Naive thymus-derived CD4-positive, alpha-beta T cell (primary cell): ENCODE data around the gene TMEM198. TPM values are rescaled to one million over a fixed set of nuclear protein-coding genes. Genes with fewer than 3 reads are reported as not detected.
A peak's percentile ranks its signal among the peaks of the same experiment; 100 is the strongest.

Experiments
- ATAC-seq: fragments of 150-1000 bp; cut with Tn5 transposase; 2 replicates; pipeline ENCODE4 v1.10.0; 2021; ENCODE audit warnings: mild to moderate bottlenecking, moderate library complexity
- CTCF ChIA-PET: fragments of 350-600 bp; sonication (Branson Sonifier 250); formaldehyde crosslinking; loops from one replicate; lab custom pipeline; 2021; ENCODE audit warnings: antibody characterized with exemption; lab: Charles Lee
- POLR2A ChIA-PET: fragments of 350-600 bp; sonication (Branson Sonifier 250); formaldehyde crosslinking; loops from one replicate; lab custom pipeline; 2021; ENCODE audit warnings: antibody characterized with exemption, inconsistent platforms; lab: Charles Lee
- DNase-seq, 9 donors: peaks; one replicate each; pipeline versions ENCODE4 v3.0.0 to v3.0.0-alpha.2; 2020 to 2022; ENCODE audit warnings: mixed read lengths in 1 of 9
- H3K27ac ChIP-seq: one replicate; pipeline ENCODE4 v1.7.0; 2013; ENCODE audit warnings: mild to moderate bottlenecking, low read depth, low read length, moderate library complexity
- H3K27me3 ChIP-seq, 2 donors: one replicate each; pipeline ENCODE4 v1.7.0; 2013; ENCODE audit warnings: low read length in 2 of 2, mild to moderate bottlenecking in 2 of 2, moderate library complexity in 2 of 2; ENCODE audit not compliant: control insufficient read depth in 2 of 2, insufficient read depth in 2 of 2
- H3K36me3 ChIP-seq, 3 experiments: 1 replicate in 2 of 3; 2 replicates in 1 of 3; pipeline ENCODE4 v1.7.0; 2013; ENCODE audit warnings: low read length in 3 of 3, mild to moderate bottlenecking in 3 of 3, moderate library complexity in 1 of 3; ENCODE audit not compliant: insufficient read depth in 3 of 3, control insufficient read depth in 2 of 3
- H3K4me1 ChIP-seq, 2 donors: one replicate each; pipeline ENCODE4 v1.7.0; 2013; ENCODE audit warnings: low read length in 2 of 2, mild to moderate bottlenecking in 2 of 2, moderate library complexity in 1 of 2; ENCODE audit not compliant: control insufficient read depth in 2 of 2, insufficient read depth in 2 of 2
- H3K4me3 ChIP-seq: 2 replicates; pipeline ENCODE4 v1.7.0; 2013; ENCODE audit warnings: mild to moderate bottlenecking, low read length
- H3K9me3 ChIP-seq, 3 experiments: 1 replicate in 2 of 3; 2 replicates in 1 of 3; pipeline ENCODE4 v1.7.0; 2013; ENCODE audit warnings: low read length in 3 of 3; ENCODE audit not compliant: control insufficient read depth in 2 of 3
- H3K27ac Mint-ChIP-seq, 9 donors: one replicate each; pipeline ENCODE4 v1.8.0; 2020 to 2022; ENCODE audit warnings: mixed read lengths in 9 of 9, mild to moderate bottlenecking in 8 of 9, moderate library complexity in 5 of 9, inconsistent platforms in 2 of 9
- H3K27me3 Mint-ChIP-seq, 5 donors: one replicate each; pipeline ENCODE4 v1.8.0; 2021 to 2022; ENCODE audit warnings: mixed read lengths in 5 of 5, mild to moderate bottlenecking in 1 of 5
- H3K36me3 Mint-ChIP-seq, 5 donors: one replicate each; pipeline ENCODE4 v1.8.0; 2020 to 2022; ENCODE audit warnings: mixed read lengths in 5 of 5, mild to moderate bottlenecking in 3 of 5, inconsistent platforms in 1 of 5
- H3K4me1 Mint-ChIP-seq, 7 donors: one replicate each; pipeline ENCODE4 v1.8.0; 2020 to 2022; ENCODE audit warnings: mixed read lengths in 7 of 7, mild to moderate bottlenecking in 3 of 7, inconsistent platforms in 1 of 7
- H3K4me3 Mint-ChIP-seq, 10 donors: one replicate each; pipeline ENCODE4 v1.8.0; 2020 to 2022; ENCODE audit warnings: mild to moderate bottlenecking in 10 of 10, mixed read lengths in 10 of 10, moderate library complexity in 6 of 10, inconsistent platforms in 2 of 10
- H3K9me3 Mint-ChIP-seq, 11 donors: one replicate each; pipeline ENCODE4 v1.8.0; 2020 to 2022; ENCODE audit warnings: mixed read lengths in 11 of 11, mild to moderate bottlenecking in 4 of 11, inconsistent platforms in 1 of 11, moderate library complexity in 1 of 11
- intact Hi-C, 2 donors: fragments of 100-400 bp; cut with micrococcal nuclease; formaldehyde crosslinking; loops; one replicate each; pipeline ENCODE4 v1.15.1; 2023
- polyA plus RNA-seq, 2 donors: library from polyadenylated mRNA; unstranded; fragments of 300-500 nt; fragmentation: Illumina TruSeq; gene quantifications; one replicate each; pipeline ENCODE4 v1.2.3, GENCODE V29; 2021
- total RNA-seq, 6 experiments: library from RNA in 5 of 6; stranded (reverse) in 5 of 6; gene quantifications; 1 replicate in 5 of 6; 2 replicates in 1 of 6; pipeline ENCODE4 v1.2.3 and lab custom pipeline; 2021 to 2026

TMEM198 gene
- total and polyA plus RNA-seq, 7 experiments from 2014 or later, result 0.45 to 0.69 (median 0.50) TPM; not detected in 3

DNA sequence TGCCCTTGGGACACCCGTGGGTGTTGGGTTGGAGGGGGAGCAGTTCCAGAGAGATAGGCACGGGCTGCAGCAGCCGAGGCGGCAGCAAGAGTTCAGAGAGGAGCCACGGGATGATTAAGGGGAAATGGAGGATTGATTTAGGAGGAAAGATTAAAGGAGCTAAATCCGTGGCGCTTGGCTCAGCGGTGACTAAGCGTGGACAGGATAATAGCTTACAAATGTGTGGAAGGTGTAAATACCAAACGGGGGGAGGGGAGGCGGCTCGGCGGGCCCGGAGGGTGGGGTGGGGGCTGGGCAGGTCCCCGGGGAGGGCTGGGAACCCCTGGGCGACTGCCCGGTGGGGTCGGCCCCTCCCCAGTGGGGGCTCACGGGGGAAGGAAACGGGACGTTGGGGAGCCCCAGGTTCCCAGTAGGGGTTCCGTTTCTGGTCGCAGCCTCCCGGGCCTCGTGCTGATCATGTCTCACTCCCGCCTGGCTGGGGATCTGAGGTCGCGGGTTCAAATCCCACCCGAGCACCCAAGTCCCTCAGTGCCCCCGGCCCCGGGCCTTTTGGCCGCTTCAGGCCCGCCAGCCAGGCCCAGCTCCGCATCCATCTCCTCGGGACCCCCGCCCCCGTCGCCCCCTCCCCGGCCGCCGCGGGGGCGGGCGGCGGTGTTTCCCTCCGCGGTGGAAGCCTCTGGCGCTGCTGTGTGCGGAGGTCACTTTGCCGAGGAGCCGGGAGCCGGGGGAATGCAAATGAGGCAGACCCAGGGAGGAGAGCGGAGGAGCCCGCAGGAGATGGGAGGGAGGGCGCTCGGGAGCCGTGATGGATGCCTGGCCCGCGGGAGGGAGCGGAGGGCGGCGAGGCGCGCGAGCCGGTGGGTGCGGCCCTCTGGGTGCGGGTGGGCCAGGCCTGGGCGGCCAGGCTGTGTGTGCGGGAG is 21.5 kb upstream of the TMEM198 start:
- CTCF ChIA-PET, result interaction anchor here (1.9 to 2.4 kb wide), 2 partner anchors 7 to 13 kb away, joined by 5 to 11 read pairs; no protein-coding TSS in a partner anchor
- Histone ChIP-seq H3K27ac (no peak overlapping the region), H3K4me1 (peaks cover 0 to 5% of the 10 kb centered on the region in 2 donors), H3K36me3 (no peaks in the 10 kb centered on the region), H3K27me3 (peaks cover 0 to 31% of the 10 kb centered on the region in 2 donors), H3K4me3 (no peak overlapping the region), H3K9me3 (no peaks in the 10 kb centered on the region)
- POLR2A ChIA-PET, result no interaction called here
- Mint-ChIP-seq H3K4me1 (peaks cover 3 to 23% (median 18%) of the 10 kb centered on the region in 7 donors), H3K36me3 (no peaks in the 10 kb centered on the region), H3K27me3 (peaks cover 71 to 85% (median 78%) of the 10 kb centered on the region in 5 donors), H3K27ac (no peak overlapping the region), H3K9me3 (peaks cover 0 to 2% (median 0%) of the 10 kb centered on the region in 11 donors), H3K4me3 (peak overlapping the region; percentile 12 to 78 (median 52))
- intact Hi-C loops, result no loop called here
- DNase-seq (no peak), ATAC-seq (no peak)

DNA sequence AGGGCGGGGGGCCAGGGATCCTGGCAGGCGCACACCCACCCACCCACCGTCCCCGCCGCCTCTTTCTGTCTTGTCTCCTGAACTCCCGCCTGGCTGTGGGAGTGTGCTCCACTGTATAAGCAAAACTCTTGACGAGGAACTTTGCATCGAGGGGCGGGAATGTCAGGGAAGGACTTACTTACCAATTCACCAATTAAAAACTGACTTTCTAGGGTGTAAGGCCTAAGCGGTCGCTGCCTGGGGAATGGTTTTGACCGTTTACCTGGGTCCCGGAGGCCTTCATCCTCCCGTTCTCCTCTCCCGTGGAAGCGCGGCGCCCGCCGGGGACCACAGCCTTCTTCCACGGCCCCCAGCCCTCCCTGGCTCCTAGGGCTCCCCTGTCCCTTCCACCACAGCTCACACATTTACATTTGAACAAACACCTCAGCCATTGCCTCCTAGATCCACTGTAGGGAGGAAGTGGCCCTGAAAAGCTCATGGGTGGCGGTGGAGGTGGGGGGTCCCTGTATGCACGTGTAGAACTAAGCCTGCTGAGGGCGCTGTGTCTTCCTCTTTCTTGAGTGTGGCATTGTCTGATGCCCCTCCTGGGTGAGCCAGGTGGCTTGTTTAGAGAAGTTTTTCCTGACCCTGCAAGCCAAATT is 20.7 kb upstream of the TMEM198 start:
- ATAC-seq, result no peak
- CTCF ChIA-PET, result no interaction called here

DNA sequence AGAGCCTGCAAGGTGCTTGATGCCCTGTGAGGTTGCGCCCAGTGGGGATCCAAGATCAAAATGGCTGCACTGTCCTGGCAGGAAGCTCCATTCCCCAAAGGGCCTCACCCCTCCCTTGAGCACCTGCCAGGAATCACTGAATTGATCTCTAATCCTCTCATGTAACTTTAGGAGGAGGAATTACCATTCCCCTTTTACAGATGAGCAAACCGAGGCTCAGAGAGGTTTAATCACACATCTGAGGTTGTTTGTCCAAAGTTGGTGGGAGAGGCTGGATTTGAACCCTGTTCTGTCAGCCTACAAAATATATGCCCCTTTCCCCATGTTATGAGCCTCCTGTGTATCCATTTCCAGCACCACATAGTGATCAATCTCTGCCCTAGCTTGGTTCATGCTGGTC is 19.0 kb upstream of the TMEM198 start:
- Histone ChIP-seq H3K36me3 (no peaks in the 10 kb centered on the region), H3K9me3 (no peaks in the 10 kb centered on the region), H3K4me1 (peaks cover 0 to 5% of the 10 kb centered on the region in 2 donors), H3K27ac (no peak overlapping the region), H3K27me3 (peaks cover 0 to 43% of the 10 kb centered on the region in 2 donors), H3K4me3 (no peak overlapping the region)
- H3K27ac Mint-ChIP-seq, result no peak overlapping the region
- no peaks in the 10 kb centered on the region for H3K36me3 Mint-ChIP-seq
- peaks cover 81 to 86% (median 83%) of the 10 kb centered on the region in 5 donors for H3K27me3 Mint-ChIP-seq
- no peak overlapping the region for H3K4me3 Mint-ChIP-seq
- H3K4me1 Mint-ChIP-seq, result peaks cover 3 to 23% (median 18%) of the 10 kb centered on the region in 7 donors
- intact Hi-C loops, result no loop called here
- no peak for DNase-seq
- CTCF ChIA-PET, result no interaction called here
- no peak for ATAC-seq
- peaks cover 0 to 2% (median 0%) of the 10 kb centered on the region in 11 donors for H3K9me3 Mint-ChIP-seq
- POLR2A ChIA-PET, result no interaction called here

More for the DNA sequence above, 20.7 kb upstream of the TMEM198 start:
- Histone ChIP-seq H3K27ac (no peak overlapping the region), H3K36me3 (no peaks in the 10 kb centered on the region), H3K27me3 (peaks cover 0 to 33% of the 10 kb centered on the region in 2 donors), H3K4me1 (peaks cover 0 to 5% of the 10 kb centered on the region in 2 donors), H3K9me3 (no peaks in the 10 kb centered on the region), H3K4me3 (no peak overlapping the region)
- POLR2A ChIA-PET, result no interaction called here
- no peak for DNase-seq
- peaks cover 0 to 2% (median 0%) of the 10 kb centered on the region in 11 donors for H3K9me3 Mint-ChIP-seq
- intact Hi-C loops, result no loop called here
- no peak overlapping the region for H3K27ac Mint-ChIP-seq
- peak overlapping the region in 8 of 10 donors; percentile 8 to 78 (median 62) for H3K4me3 Mint-ChIP-seq
- no peaks in the 10 kb centered on the region for H3K36me3 Mint-ChIP-seq
- peaks cover 3 to 23% (median 18%) of the 10 kb centered on the region in 7 donors for H3K4me1 Mint-ChIP-seq
- peaks cover 71 to 85% (median 78%) of the 10 kb centered on the region in 5 donors for H3K27me3 Mint-ChIP-seq

DNA sequence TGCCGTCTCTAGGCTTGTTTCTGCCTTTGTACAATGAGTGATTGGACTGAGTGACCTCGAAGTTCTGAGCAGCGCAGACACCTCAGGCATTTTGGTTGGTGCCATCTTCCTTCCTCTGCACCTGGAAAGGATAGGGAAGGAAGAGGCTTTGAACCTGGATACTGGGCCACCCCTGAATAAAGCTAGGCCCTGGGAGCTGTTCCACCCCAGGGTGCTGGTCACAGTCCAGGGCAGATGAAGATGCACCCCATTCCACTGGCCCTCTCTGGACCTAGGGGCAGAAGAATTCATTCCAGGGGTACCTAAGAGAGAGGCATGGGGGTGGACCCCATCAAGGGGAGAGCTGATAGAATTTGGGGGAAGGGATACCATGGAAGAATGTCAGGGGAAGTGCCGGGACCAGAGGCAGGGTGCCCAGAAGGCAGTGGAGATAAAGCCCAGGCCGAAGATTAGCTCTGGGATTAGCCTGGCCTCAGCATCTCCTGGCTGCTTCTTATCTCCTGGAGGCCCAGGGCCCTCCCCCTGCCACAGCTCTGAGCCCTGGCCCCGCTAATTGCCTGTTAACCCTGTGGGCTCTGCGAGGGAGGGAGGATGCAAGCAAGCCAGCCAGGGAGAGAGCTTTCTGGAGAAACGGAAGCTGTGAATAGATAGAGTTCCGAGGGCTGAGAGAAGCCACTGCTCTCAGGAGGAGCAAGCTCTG is 18.1 kb upstream of the TMEM198 start:
- peaks cover 0 to 12% of the 10 kb centered on the region in 2 donors for H3K4me1 ChIP-seq
- ChIA-PET POLR2A (no interaction called here), CTCF (interaction anchor here (0.9 to 1.9 kb wide), 2 partner anchors 14 to 30 kb away, joined by 4 to 5 read pairs; a partner anchor contains a TSS)
- ATAC-seq (no peak), DNase-seq (no peak)
- no peak overlapping the region for H3K4me3 ChIP-seq
- H3K36me3 ChIP-seq, result no peaks in the 10 kb centered on the region
- Mint-ChIP-seq H3K9me3 (peaks cover 0 to 2% (median 0%) of the 10 kb centered on the region in 11 donors), H3K36me3 (no peaks in the 10 kb centered on the region), H3K4me3 (peak overlapping the region in 1 of 10 donors; percentile 39), H3K27ac (no peak overlapping the region), H3K27me3 (peaks cover 83 to 89% (median 83%) of the 10 kb centered on the region in 5 donors), H3K4me1 (peaks cover 3 to 26% (median 18%) of the 10 kb centered on the region in 7 donors)
- H3K9me3 ChIP-seq, result no peaks in the 10 kb centered on the region
- no peak overlapping the region for H3K27ac ChIP-seq
- H3K27me3 ChIP-seq, result peaks cover 2 to 49% of the 10 kb centered on the region in 2 donors
- intact Hi-C loops, result no loop called here

DNA sequence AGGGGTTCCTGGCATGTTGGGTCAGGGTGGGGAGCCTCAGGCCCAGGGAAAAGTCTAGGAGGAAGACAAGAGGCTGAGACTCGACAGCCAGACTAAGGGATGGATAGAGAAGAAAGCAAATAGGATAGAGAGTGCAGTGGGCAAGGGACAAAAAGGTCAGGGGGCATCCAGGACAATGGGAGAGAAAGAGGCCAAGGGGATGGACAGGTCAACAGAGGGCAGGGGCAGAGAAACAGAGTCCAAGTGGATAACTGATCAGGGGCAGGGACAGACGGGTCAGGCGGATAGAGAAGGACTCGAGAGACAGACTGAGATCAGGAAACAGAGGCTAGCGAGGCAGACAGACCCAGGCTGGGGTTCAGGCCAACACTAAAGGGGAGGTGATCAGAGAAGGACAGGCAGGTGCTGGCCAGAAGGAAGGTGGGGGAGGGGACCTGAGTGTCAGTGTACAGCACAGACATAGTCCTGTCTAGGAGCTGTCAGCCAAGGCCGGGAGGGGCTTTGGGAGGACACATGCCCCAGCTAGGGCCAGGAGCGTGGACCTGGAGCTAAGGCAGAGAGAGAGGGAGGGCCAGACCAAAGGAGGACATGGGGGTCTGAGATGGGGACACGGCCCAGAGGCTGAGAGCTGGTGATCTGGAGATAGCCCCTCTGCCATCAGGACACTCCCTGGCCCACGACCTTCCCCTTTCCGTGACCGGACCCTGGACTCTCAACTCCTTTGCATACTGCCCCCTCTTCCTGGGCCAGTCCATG is 17.3 kb upstream of the TMEM198 start:
- ATAC-seq, result no peak
- H3K27me3 Mint-ChIP-seq, result peaks cover 82 to 89% (median 84%) of the 10 kb centered on the region in 5 donors
- H3K36me3 Mint-ChIP-seq, result no peaks in the 10 kb centered on the region
- H3K4me1 Mint-ChIP-seq, result peaks cover 3 to 22% (median 15%) of the 10 kb centered on the region in 7 donors
- Histone ChIP-seq H3K4me3 (no peak overlapping the region), H3K9me3 (no peaks in the 10 kb centered on the region), H3K27ac (no peak overlapping the region), H3K27me3 (peaks cover 3 to 47% of the 10 kb centered on the region in 2 donors), H3K36me3 (no peaks in the 10 kb centered on the region), H3K4me1 (peaks cover 0 to 12% of the 10 kb centered on the region in 2 donors)
- no peak overlapping the region for H3K4me3 Mint-ChIP-seq
- no peak overlapping the region for H3K27ac Mint-ChIP-seq
- intact Hi-C loops, result no loop called here
- H3K9me3 Mint-ChIP-seq, result peaks cover 0 to 2% (median 0%) of the 10 kb centered on the region in 11 donors
- POLR2A ChIA-PET, result no interaction called here
- CTCF ChIA-PET, result interaction anchor here (0.6 to 4.8 kb wide), 5 partner anchors 13 to 92 kb away, joined by 4 to 60 read pairs (median 4); partner anchors contain the start of gene GMPPA
- DNase-seq, result no peak
